ENCODE measurements around the gene RNF121.

The RNF121 gene

DNA sequence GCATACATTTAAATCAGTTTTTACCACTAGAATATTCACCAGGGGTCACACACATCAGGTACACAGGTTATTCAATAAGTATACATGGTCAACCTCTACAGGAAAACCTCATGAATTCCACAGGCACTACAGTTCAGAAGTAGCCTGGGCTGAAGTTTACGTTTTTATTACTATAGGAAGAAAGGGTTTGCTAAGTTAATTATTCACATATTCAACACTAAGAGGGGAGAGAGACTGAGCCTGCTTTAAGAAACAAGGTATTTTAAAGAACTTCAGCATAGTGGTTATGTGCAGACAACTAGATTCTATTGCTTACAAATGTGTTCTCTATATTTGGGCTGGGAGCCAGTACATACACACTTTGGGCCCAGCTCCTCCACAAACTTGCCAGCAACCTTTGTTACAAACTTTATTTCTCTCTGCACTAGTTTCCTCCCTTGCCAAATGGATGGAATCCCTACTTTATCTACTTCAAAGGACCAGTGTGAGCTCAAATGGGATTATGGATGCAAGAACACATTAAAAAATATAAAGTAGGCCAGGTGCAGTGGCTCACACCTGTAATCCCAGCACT, 101.7 kb downstream of the RNF121 start:
- peaks cover 40 to 55% of the 10 kb centered on the region in 2 donors for H3K36me3 ChIP-seq (ENCODE audit: control insufficient read depth in 2 of 2, insufficient read depth in 2 of 2, low read length in 2 of 2)
- no peak overlapping the region for H3K9ac ChIP-seq (ENCODE audit: low read depth in 1 of 2, low read length in 2 of 2)
- H3K4me3 ChIP-seq (ENCODE audit: low read length in 2 of 2), result no peak overlapping the region
- no peaks in the 10 kb centered on the region for H3K9me3 ChIP-seq (ENCODE audit: control insufficient read depth in 2 of 2, low read length in 2 of 2)
- no peaks in the 10 kb centered on the region for H3K27me3 ChIP-seq (ENCODE audit: control insufficient read depth in 2 of 2, insufficient read depth in 2 of 2, low read length in 2 of 2)
- H3K4me1 ChIP-seq (ENCODE audit: control insufficient read depth in 2 of 2, insufficient read depth in 2 of 2, low read length in 2 of 2), result peaks cover 6 to 9% of the 10 kb centered on the region in 2 donors
- no peak overlapping the region for H3K27ac ChIP-seq (ENCODE audit: low read depth in 2 of 2, low read length in 2 of 2)

DNA sequence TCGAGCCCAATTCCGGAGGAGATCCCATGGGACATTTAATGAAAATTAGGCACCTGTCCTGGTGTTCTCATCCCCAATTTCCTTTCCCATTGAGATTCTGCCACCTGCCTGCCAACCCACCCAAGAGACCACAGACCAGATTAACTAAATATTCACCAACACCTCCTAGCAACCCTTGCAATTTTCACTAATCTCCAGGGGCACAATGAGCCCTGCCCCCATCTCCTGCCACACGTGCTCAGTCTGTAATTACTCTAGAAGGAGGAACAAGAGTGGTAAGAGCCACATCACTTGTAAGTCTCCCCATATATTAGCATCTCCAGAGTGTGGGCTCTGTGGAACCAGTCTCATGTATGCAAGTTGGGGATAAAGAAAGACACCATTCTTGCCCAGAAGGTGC, 107.8 kb downstream of the RNF121 start:
- H3K27me3 ChIP-seq (ENCODE audit: control insufficient read depth in 2 of 2, insufficient read depth in 2 of 2, low read length in 2 of 2), result no peaks in the 10 kb centered on the region
- peaks cover 17 to 31% of the 10 kb centered on the region in 2 donors for H3K36me3 ChIP-seq (ENCODE audit: control insufficient read depth in 2 of 2, insufficient read depth in 2 of 2, low read length in 2 of 2)
- peaks cover 28 to 37% of the 10 kb centered on the region in 2 donors for H3K4me1 ChIP-seq (ENCODE audit: control insufficient read depth in 2 of 2, insufficient read depth in 2 of 2, low read length in 2 of 2)
- no peaks in the 10 kb centered on the region for H3K9me3 ChIP-seq (ENCODE audit: control insufficient read depth in 2 of 2, low read length in 2 of 2)
- no peak overlapping the region for H3K9ac ChIP-seq (ENCODE audit: low read depth in 1 of 2, low read length in 2 of 2)
- no peak overlapping the region for H3K27ac ChIP-seq (ENCODE audit: low read depth in 2 of 2, low read length in 2 of 2)
- H3K4me3 ChIP-seq (ENCODE audit: low read length in 2 of 2), result no peak overlapping the region

DNA sequence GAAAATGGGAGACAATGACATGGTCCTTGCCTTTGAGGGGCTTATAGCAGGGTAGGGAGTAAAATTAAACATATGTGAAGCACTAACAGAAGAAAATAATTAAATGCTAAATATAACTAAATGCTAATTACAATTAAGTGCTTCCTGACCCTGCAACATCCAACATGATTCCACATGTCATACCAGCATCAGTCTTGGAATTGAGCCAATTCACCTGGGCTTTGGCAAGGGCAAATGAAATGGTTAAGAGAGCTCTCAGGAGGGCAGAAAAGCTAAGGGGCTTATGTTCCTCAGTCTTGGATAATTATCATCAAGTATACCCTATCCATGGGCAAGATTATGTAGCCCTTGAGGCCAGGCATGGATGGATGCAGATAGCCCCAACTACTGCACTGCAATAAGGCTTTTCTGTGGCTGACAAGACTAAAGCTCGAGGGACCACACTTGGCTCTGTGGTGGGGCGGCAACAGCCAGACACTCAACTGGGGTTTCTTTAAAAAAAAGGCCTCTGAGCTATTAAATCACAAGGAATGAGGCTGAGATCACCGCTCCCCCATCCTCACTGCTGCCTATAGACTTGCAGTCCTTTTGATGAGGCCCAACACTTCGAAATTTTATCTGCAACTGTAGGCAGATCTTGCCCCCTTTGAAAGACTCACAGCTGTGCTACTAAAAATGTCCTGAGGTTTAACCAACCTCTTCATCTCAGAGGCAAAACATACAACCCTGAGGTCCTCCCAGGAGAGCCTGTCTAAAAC, 108.9 kb downstream of the RNF121 start:
- no peaks in the 10 kb centered on the region for H3K27me3 ChIP-seq (ENCODE audit: control insufficient read depth in 2 of 2, insufficient read depth in 2 of 2, low read length in 2 of 2)
- H3K27ac ChIP-seq (ENCODE audit: low read depth in 2 of 2, low read length in 2 of 2), result peak overlapping the region; percentile 89 to 97
- peaks cover 39 to 48% of the 10 kb centered on the region in 2 donors for H3K4me1 ChIP-seq (ENCODE audit: control insufficient read depth in 2 of 2, insufficient read depth in 2 of 2, low read length in 2 of 2)
- H3K36me3 ChIP-seq (ENCODE audit: control insufficient read depth in 2 of 2, insufficient read depth in 2 of 2, low read length in 2 of 2), result peaks cover 11 to 26% of the 10 kb centered on the region in 2 donors
- peak overlapping the region in 1 of 2 donors; percentile 89 for H3K4me3 ChIP-seq (ENCODE audit: low read length in 2 of 2)
- H3K9ac ChIP-seq (ENCODE audit: low read depth in 1 of 2, low read length in 2 of 2), result no peak overlapping the region
- H3K9me3 ChIP-seq (ENCODE audit: control insufficient read depth in 2 of 2, low read length in 2 of 2), result no peaks in the 10 kb centered on the region

DNA sequence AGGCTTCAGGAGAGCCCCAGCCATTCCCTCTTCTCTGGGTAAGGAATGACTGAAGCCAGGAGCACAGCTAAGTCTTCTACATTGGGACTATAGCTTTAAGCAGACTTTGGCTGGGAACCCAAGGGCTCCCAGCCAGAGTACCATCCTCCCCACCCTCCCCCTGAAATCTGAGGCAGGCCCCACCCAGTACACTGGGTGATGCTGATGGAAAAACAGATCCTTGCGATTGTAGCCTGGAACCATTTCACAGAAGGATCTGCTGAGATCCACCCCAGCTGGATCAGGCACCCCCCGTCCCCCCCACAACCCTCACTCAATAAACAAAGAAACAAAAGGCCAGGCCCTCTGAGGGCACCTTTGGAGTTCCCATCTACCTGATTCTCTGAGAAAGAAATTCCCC, 109.6 kb downstream of the RNF121 start:
- Histone ChIP-seq H3K27ac (ENCODE audit: low read depth in 2 of 2, low read length in 2 of 2) (peak overlapping the region; percentile 89 to 97), H3K4me1 (ENCODE audit: control insufficient read depth in 2 of 2, insufficient read depth in 2 of 2, low read length in 2 of 2) (peaks cover 42 to 51% of the 10 kb centered on the region in 2 donors), H3K9me3 (ENCODE audit: control insufficient read depth in 2 of 2, low read length in 2 of 2) (no peaks in the 10 kb centered on the region), H3K36me3 (ENCODE audit: control insufficient read depth in 2 of 2, insufficient read depth in 2 of 2, low read length in 2 of 2) (peaks cover 5 to 18% of the 10 kb centered on the region in 2 donors), H3K9ac (ENCODE audit: low read depth in 1 of 2, low read length in 2 of 2) (peak overlapping the region; percentile 84), H3K27me3 (ENCODE audit: control insufficient read depth in 2 of 2, insufficient read depth in 2 of 2, low read length in 2 of 2) (no peaks in the 10 kb centered on the region), H3K4me3 (ENCODE audit: low read length in 2 of 2) (peak overlapping the region; percentile 78 to 89)

DNA sequence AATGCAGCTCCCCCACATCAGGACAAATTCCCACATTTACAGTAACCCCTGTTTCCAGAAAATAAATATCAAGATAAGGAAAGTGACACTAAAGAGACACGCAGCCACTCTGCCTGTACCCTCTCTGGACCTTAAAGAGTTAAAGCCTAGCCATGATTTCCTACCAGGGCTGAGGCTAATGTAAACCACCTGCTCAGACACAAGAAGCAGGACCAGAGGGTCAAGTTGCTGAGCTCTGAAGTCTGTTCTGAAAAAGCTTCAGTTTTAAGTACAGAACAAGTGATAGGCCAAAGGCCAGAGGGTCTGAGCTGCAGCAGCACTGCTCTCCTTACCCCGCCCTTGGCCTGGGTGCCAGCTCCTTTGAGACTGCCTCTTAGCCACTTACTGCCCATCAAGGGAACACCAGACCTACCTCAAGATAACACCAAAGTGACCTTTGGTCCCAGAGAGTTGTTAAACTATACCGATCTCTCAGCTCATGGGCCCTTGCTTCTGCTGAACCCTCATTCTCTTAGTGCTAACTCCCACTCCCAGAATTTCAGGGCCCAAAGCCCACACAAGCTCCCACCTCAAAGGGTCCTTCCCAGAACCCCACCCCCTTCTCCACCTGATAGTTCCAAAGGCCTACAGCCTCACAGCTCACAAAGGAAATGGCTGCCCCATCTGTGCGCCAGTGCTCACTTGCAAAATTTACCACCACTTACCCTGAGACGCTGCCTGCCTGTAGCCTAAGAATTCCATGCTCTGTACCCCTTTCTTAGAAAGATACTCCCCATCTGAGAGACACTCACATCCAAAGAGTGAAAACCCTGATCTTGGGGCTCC, 110.4 kb downstream of the RNF121 start:
- Histone ChIP-seq H3K27me3 (ENCODE audit: control insufficient read depth in 2 of 2, insufficient read depth in 2 of 2, low read length in 2 of 2) (no peaks in the 10 kb centered on the region), H3K36me3 (ENCODE audit: control insufficient read depth in 2 of 2, insufficient read depth in 2 of 2, low read length in 2 of 2) (peaks cover 5 to 10% of the 10 kb centered on the region in 2 donors), H3K27ac (ENCODE audit: low read depth in 2 of 2, low read length in 2 of 2) (peak overlapping the region; percentile 89 to 97), H3K4me1 (ENCODE audit: control insufficient read depth in 2 of 2, insufficient read depth in 2 of 2, low read length in 2 of 2) (peaks cover 42 to 51% of the 10 kb centered on the region in 2 donors), H3K9ac (ENCODE audit: low read depth in 1 of 2, low read length in 2 of 2) (peak overlapping the region; percentile 84), H3K9me3 (ENCODE audit: control insufficient read depth in 2 of 2, low read length in 2 of 2) (no peaks in the 10 kb centered on the region), H3K4me3 (ENCODE audit: low read length in 2 of 2) (peak overlapping the region; percentile 78 to 89)

DNA sequence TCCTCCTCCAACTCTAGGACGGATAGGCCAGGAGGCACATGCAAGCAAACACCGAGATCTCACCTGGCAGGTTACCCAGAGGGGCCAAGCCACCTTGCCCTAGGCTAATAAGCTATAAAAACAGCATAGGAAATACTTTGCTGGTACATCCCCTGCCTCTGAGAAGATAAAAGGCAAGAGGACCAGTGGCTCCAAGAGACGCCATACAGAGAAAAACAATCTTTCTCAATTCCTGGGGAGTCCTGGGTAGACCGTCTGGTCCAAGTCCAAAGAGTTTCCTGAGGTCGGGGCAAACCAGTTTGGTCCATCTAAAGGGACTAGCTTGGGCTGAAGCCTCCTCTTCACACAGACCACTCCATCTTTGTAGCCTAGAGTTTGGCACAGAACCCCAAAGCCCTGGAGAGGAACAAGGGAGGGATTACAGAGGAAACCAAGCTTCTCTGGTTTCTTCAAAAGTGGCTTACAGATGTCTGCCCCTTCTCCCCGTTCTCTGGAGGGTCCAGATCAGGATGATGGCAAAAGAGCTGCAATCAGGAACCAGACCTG, 111.1 kb downstream of the RNF121 start:
- Histone ChIP-seq H3K4me1 (ENCODE audit: control insufficient read depth in 2 of 2, insufficient read depth in 2 of 2, low read length in 2 of 2) (peaks cover 42 to 51% of the 10 kb centered on the region in 2 donors), H3K27ac (ENCODE audit: low read depth in 2 of 2, low read length in 2 of 2) (peak overlapping the region; percentile 89 to 97)

DNA sequence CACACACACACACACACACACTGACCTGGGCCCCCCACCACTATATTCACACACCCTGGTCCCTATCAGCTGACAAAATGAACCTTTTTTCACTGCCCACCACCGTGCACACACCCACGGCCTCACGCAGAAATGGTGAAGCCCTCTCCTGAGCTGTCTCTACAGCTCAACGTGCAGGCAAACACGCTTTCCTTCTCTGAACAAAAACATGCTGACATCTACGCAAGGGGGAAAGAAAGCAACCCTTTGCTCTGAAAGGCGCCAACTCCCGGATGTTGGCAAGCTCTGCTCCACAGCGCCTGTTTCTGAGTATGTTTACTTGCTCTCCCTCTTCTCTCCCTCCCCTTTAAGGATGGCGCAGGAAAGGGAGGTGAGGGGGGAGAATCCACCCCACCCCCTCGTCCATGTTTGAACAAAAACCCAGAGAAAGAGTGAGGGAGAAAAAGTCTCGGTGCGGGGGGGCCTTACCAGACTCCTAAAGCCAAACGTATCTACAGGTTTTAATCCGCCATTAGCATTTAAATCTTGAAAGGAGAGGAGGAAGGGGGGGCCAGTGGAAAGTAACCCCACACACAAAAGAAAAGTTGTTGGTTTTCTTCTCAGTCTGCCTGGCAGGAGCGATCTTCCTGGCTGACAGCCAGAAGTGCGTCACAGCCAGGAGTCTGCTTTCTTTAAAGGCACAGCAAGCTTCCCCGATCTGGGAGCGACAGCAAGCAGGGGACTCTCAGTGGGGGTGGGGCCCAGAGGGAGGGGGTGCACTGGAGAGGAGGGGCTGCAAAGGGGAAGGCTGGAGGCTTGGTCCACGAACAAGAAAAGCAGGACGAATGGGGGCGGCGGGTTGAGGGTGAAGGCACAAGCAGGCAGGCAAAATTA, 111.9 kb downstream of the RNF121 start:
- Histone ChIP-seq H3K9me3 (ENCODE audit: control insufficient read depth in 2 of 2, low read length in 2 of 2) (no peaks in the 10 kb centered on the region), H3K9ac (ENCODE audit: low read depth in 1 of 2, low read length in 2 of 2) (peak overlapping the region; percentile 84), H3K4me1 (ENCODE audit: control insufficient read depth in 2 of 2, insufficient read depth in 2 of 2, low read length in 2 of 2) (peaks cover 42 to 51% of the 10 kb centered on the region in 2 donors), H3K27ac (ENCODE audit: low read depth in 2 of 2, low read length in 2 of 2) (peak overlapping the region; percentile 89 to 97), H3K27me3 (ENCODE audit: control insufficient read depth in 2 of 2, insufficient read depth in 2 of 2, low read length in 2 of 2) (no peaks in the 10 kb centered on the region), H3K36me3 (ENCODE audit: control insufficient read depth in 2 of 2, insufficient read depth in 2 of 2, low read length in 2 of 2) (peaks cover 2 to 4% of the 10 kb centered on the region in 2 donors), H3K4me3 (ENCODE audit: low read length in 2 of 2) (peak overlapping the region; percentile 78 to 89)

More for the DNA sequence above, 111.1 kb downstream of the RNF121 start:
- Histone ChIP-seq H3K9me3 (ENCODE audit: control insufficient read depth in 2 of 2, low read length in 2 of 2) (no peaks in the 10 kb centered on the region), H3K9ac (ENCODE audit: low read depth in 1 of 2, low read length in 2 of 2) (peak overlapping the region; percentile 84), H3K4me3 (ENCODE audit: low read length in 2 of 2) (peak overlapping the region; percentile 78 to 89), H3K36me3 (ENCODE audit: control insufficient read depth in 2 of 2, insufficient read depth in 2 of 2, low read length in 2 of 2) (peaks cover 5 to 7% of the 10 kb centered on the region in 2 donors), H3K27me3 (ENCODE audit: control insufficient read depth in 2 of 2, insufficient read depth in 2 of 2, low read length in 2 of 2) (no peaks in the 10 kb centered on the region)

DNA sequence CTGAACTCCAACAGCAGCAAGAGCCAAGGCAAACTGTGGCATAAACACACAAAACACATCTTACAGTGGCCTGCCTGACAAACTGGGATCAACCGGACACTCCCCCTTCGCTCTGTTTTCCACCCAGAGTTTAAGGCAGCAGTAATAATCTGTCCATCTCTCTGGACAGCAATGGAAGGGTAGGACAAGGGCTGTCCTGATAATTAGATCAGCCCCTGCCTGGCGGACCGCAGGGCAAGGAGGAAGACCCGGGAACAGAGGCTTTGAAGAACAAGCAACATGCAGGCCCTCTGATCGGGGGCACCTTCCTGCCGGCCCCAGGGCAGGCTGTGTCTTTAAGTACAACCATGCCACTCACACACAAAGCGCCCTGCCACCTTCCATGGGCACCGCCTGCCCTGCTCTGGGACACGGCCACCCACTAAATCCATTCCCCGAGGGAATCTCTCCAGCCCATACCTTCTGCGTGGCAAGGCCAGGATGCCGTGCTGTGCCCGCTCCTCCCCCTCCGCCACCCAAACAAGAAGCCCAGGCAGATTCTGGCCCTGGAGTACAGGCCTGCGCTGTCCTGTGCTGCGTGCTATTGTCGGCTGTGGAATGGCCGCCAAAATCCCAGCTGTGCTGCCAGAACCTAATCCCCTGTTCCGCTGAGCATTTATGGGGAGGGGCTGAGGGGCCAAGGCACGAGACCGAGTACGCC, 112.7 kb downstream of the RNF121 start:
- Histone ChIP-seq H3K9me3 (ENCODE audit: control insufficient read depth in 2 of 2, low read length in 2 of 2) (no peaks in the 10 kb centered on the region), H3K4me3 (ENCODE audit: low read length in 2 of 2) (peak overlapping the region; percentile 78 to 89), H3K27ac (ENCODE audit: low read depth in 2 of 2, low read length in 2 of 2) (peak overlapping the region; percentile 89 to 97), H3K27me3 (ENCODE audit: control insufficient read depth in 2 of 2, insufficient read depth in 2 of 2, low read length in 2 of 2) (no peaks in the 10 kb centered on the region), H3K36me3 (ENCODE audit: control insufficient read depth in 2 of 2, insufficient read depth in 2 of 2, low read length in 2 of 2) (no peaks in the 10 kb centered on the region), H3K9ac (ENCODE audit: low read depth in 1 of 2, low read length in 2 of 2) (peak overlapping the region; percentile 84), H3K4me1 (ENCODE audit: control insufficient read depth in 2 of 2, insufficient read depth in 2 of 2, low read length in 2 of 2) (peaks cover 42 to 49% of the 10 kb centered on the region in 2 donors)

Data from mucosa of rectum (tissue), 2 donors.